Measurements from ENCODE around the gene FUT3.
"Not testable (repeated sequence)": the region's sequence is repeated elsewhere in the genome, so short reads cannot be mapped to it uniquely, and the experiment has no call there.

FUT3 gene

DNA sequence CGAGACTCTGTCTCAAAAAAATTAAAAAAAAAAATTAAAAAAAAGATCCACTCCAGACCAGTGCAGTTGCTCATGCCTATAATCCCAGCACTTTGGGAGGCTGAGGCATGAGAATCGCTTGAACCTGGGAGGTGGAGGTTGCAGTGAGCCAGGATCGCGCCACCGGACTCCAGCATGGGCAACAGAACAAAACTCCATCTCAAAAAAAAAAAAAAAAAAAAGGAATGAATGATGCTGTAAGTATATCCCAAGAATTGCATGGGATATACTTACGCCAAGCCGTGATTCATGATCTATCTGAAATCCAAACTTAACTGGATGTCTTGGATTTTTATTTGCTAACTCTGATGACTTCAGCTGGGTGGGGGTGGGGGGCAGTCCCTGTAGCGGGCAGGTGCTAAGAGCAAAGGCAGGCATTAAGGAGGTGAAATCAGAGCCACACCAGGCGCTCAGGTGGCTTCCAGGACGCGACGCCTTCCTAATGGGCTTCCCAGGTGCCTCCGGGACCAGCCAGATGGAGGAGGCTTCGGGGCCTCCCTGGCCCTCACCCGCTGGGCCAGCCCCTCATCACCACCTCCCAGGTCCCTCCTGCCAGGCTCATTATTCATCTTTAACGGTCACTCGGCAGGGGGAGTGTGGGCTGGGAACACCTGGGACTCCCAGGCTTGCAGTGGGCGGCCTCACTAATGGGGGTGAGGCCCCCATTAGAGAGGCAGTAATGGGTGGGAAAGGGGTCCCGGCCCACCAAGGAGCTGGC is 30.5 kb upstream of the FUT3 start:
- peak; percentile 50 for DNase-seq

- peak; percentile 67 for DNase-seq
Observed at GRCh38 chr19:5880604-5881078, 29.4 kb upstream of the FUT3 start.

GRCh38 chr19:5880196-5880595 is 28.9 kb upstream of the FUT3 start:
- no peak for DNase-seq

GRCh38 chr19:5877882-5878281 is 26.6 kb upstream of the FUT3 start:
- no peak for DNase-seq

DNA sequence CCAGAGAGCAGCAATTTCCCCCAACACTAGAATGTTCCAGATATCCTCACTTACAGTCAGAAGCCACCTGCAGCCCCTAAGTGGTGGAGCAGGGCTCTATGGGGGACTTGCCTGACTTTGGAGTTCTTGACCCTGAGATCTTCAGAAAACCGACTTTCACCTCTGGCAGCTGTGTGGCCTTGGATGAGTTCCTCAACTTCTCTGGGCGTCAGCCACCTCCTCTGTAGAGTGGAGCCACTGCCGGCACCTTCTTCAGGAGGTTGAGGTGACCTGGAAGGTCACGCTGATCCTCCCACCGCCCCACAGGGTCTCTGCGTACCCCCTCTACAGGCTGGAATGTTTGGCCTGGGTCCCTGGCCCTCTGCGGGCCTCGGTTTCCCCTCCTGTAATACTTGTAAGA is 26.2 kb upstream of the FUT3 start:
- no peak for DNase-seq

DNA sequence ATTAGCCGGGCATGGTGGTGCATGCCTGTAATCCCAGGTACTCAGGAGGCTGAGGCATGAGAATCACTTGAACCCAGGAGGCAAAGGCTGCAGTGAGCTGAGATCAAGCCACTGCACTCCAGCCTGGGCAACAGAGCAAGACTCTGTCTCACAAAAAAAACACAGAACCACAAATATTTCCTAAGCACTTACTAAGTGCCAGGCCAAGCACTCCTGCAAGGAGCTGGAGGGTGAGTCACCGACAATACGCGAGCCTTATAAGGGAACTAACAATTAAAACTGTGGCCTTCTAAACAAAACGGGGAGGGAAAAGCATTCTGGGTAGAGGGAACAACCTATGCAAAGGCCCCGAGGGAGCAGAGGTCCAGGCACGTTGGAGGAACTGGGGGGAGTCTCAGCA is 23.2 kb upstream of the FUT3 start:
- DNase-seq = not testable (repeated sequence)

DNA sequence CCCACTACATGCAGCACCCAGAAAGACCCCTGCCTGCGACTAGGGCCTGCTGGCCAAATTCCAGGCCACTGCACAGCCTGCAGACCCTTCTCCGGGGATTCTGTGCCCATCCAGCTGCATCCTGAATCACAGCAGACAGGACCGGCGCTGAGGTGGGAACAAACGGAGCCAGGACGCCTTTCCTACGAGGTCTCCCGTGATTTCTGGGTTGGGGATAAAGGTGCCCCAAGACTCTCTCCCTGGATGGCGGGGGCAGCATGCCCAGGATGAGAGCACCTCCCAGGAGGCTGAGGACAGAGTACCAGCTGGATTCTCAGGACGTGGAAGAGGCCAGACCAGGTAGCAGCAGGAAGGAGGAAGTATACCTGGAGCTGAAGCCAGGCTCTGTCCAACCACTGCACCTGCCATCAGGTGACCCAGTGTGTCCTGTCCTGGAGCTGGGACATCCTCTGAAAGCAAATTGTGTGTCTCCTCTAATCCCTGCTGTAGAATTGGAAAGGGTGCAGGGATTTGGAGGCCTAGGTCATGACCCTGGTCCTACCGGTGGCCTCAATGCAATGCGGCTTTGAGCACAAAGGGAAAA is 22.5 kb upstream of the FUT3 start:
- DNase-seq = no peak

DNA sequence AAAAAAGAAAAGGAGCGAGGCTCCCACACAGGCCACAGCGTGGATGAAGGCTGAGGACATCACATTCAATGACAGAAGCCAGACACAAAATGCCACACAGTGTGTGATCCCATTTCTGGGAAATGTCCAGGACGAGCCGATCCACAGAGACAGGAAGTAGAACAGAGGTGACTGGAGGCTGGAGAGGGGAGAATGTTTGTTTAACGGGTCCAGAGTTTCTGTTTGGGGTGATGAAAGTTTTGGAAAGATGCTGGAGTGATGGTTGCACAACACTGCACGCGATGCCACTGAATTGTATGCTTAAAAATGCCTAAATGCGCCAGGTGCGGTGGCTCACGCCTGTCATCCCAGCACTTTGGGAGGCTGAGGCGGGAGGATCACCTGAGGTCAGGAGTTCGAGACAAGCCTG is 19.7 kb upstream of the FUT3 start:
- no peak for DNase-seq

DNA sequence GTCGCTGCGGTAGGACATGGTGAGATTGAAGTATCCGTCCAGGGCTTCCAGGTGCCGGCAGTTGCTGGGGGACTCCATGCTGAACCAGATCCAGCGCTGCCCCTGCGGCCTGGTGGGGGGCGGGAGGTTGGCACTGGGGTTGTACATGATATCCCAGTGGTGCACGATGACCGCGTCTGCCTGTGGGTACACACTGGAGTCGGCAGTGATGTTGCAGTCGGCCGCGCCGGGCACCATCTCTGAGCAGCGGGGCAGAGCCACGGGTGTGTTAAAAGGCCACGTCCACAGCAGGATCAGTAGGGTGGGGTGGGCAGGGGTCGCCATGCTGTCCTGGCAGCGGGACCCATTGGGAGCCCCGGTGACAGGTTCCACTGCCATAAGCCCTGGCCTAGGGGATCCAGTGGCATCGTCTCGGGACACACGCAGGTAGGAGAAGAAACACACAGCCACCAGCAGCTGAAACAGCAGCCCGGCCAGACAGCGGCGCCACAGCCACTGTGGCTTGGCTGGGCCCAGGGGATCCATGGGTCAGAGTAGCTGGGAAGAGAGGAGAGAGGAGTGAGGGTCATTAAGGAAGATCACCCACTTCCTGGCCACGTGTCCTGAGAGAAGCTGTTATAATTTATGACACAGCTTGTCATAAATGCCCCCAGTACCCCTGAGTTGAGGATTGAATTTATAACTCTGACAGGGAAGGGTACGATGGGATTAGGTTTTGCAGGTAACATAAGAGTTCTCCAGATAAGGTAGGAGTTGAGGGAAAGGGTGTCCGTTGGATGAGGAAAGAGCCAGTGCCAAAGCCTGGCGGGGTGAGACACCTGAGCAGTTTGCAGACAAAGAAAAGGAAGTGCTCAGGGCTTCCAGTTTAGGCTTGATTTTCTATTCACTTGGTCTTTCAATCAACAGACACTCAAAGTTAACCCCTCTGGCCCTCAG is 16.2 kb upstream of the FUT3 start:
- DNase-seq = no peak

GRCh38 chr19:5865772-5866171 is 14.5 kb upstream of the FUT3 start:
- DNase-seq = no peak

- DNase-seq = no peak
Observed at GRCh38 chr19:5864725-5865486, 13.7 kb upstream of the FUT3 start.

DNA sequence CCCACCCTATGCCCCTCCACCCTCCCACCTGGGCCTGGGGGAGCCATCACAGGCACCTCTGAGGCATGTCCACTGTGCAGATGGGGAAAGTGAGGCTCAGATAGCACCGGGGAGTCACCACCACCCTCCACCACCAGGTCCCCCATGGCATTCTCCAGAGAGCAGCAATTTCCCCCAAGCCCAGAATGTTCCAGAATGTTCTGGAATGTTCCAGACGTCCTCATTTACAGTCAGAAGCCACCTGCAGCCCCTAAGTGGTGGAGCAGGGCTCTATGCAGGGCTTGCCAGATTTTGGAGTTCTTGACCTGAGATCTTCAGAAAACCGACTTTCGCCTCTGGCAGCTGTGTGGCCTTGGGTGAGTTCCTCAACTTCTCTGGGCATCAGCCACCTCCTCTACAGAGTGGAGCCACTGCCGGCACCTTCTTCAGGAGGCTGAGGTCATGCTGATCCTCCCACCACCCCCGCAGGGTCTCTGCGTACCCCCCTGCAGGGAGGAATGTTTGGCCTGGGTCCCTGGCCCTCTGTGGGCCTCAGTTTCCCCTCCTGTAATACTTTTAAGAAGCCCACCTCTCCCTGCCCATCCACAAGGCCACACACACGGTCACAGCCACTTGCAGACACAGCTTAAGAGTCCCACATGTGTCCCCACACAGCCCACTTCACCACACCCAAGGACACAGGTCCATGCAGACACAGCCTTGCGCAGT is 12.9 kb upstream of the FUT3 start:
- no peak for DNase-seq

DNA sequence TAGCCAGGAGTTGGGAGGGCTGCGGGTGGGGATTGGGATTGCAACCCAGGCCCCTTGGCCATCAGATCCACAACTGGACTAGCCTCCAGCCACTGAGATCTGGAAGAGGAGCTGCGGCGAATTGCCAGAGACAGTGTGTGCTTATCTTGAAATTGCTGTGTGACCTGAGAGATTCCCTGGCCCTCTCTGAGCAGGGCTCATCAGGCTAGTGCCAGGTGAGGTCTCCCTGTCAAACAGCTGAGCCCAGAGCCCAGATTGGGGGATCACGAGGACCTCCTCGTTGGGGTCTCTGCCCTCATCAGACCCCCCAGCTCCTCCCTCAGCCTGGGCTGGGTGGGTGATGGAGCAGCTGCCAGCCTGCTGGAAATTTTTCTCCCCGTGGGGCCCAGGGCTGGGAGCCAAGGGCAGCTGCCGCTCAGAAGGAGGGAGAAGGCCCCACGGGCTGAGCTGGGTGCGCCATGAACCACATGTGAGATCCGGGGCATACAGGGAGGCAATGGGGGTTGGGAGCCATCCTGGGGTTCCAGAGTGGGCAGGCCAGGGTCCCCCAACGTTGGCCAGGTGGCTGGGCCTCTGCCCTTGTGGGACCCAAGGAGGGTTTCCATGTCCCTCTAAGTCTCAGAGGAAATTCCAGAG is 11.9 kb upstream of the FUT3 start:
- no peak for DNase-seq

DNA sequence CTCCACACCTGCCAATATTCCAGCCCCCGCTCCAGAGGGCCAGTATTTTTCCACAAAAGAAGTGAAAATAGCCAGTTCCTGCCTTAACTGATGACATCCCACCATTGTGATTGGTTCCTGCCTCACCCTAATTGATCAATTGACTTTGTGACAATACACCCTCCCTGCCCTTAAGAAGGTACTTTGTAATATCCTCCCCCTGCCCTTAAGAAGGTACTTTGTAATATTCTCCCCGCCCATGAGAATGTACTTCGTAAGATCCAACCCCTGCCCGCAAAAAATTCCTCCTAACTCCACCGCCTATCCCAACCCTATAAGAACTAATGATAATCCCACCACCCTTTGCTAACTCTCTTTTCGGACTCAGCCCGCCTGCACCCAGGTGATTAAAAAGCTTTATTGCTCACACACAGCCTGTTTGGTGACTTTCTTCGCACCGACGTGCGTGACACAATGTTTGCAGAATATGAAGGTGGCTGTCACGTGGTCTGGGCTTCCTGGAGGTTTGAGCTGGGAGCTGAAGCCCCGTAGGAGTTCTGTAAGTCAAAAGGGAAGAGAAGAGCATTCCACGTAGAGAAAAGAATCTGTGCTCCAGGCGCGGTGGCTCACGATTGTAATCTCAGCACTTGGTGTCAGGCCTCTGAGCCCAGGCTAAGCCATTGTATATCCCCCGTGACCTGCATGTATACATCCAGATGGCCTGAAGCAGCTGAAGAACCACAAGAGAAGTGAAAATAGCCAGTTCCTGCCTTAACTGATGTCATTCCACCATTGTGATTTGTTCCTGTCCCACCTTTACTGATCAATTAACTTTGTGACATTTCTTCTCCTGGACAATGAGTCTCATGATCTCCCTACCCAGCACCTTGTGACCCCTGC is 6.2 kb upstream of the FUT3 start:
- DNase-seq = no peak

DNA sequence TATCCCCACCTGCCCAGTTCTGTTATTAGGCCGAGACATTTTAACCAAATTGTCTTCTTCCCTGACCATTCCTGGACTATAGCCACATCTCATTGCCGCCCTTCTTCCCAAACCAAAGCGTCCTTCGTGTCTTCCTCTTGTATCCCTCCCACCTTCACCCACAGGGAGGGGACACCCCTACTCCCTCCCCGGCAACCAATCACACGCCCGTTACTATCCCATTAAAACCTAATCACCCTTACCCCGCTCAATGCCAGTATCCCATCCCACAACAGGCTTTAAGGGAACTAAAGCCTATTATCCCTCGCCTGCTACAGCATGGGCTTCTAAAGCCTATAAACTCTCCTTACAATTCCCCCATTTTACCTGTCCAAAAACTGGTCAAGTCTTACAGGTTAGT is 3.9 kb upstream of the FUT3 start:
- not testable (repeated sequence) for DNase-seq

GRCh38 chr19:5854121-5854520 is 2.9 kb upstream of the FUT3 start:
- not testable (repeated sequence) for DNase-seq

DNA sequence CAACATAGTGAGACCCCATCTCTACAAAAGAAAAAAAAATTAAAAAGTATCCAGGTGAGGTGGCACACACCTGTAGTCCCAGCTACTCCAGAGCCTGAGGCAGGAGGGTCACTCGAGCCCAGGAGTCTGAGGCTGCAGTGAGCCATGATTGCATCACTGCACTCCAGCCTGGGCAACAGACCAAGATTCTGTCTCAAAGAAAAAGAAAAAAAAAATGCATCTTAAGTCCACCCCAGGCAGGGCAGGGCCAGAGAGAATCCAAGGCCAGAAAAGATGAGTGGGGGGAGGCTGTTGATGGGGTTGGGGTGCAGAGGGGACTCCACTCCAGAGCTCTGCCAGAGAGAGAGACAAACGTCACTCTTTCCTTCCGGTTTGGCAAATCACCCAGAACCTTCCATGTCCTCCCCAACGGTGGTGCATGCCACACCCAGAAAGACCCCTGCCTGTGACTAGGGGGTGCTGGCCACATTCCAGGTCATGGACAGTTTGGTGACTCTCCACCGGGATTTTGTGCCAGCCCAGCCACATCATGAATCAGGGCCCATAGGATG is 431 bp downstream of the FUT3 start:
- DNase-seq = no peak

DNA sequence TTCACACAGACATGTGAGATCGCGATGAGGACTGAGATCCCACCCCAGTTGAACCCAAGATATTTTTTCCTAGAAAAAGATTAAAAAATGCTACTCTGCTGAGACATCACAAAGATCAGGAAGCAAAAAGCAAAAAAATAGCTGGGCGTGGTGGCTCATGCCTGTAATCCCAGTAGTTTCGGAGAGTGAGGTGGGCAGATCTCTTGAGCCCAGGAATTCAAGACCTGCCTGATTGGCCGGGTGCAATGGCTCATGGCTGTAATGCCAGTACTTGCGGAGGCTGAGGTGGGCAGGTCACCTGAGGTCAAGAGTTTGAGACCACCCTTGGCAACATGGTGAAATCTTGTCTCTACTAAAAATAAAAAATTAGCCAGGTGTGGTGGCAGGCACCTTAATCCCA is 1.1 kb downstream of the FUT3 start:
- no peak for DNase-seq

DNA sequence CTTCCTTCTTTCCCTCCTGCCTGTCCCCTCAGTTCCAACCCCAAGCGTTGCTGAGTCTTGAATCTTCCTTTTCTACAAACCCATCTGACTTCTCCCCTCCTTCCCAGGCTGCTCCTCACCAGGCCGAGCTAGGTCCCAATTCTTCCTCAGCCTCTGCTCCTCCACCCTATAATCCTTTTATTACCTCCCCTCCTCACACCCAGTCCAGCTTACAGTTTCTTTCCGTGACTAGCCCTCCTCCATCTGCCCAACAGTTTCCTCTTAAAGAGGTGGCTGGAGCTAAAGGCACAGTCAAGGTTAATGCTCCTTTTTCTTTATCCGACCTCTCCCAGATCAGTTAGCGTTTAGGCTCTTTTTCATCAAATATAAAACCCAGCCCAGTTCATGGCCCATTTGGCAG is 2.6 kb downstream of the FUT3 start:
- not testable (repeated sequence) for DNase-seq

- DNase-seq = not testable (repeated sequence)
Observed at GRCh38 chr19:5847846-5848245, 3.4 kb downstream of the FUT3 start.
